Ascending aorta (tissue), 2 donors: ENCODE results near the gene ZNF585A. TPM values are rescaled to one million over a fixed set of nuclear protein-coding genes. Genes with fewer than 3 reads are reported as not detected.
"Not testable (repeated sequence)": the region's sequence is repeated elsewhere in the genome, so short reads cannot be mapped to it uniquely, and the experiment has no call there.

ENCODE experiments used
- DNase-seq, 2 donors: peaks; one replicate each; pipeline ENCODE4 v3.0.0-alpha.2; 2019; ENCODE audit warnings: low spot score in 2 of 2
- H3K27ac ChIP-seq, 2 donors: fragments of 200-600 bp; sonication (generic); one replicate each; pipeline ENCODE4 v1.5.1; 2016 to 2017; ENCODE audit warnings: mild to moderate bottlenecking in 1 of 2
- H3K27me3 ChIP-seq: fragments of 200-600 bp; sonication (generic); one replicate; pipeline ENCODE4 v1.5.1; 2017
- H3K36me3 ChIP-seq, 2 donors: fragments of 200-600 bp; sonication (generic); one replicate each; pipeline ENCODE4 v1.5.1; 2016
- H3K4me1 ChIP-seq, 2 donors: fragments of 200-600 bp; sonication (generic); one replicate each; pipeline ENCODE4 v1.5.1; 2016 to 2017; ENCODE audit warnings: mild to moderate bottlenecking in 1 of 2
- H3K4me3 ChIP-seq, 2 donors: fragments of 200-600 bp; sonication (generic); one replicate each; pipeline ENCODE4 v1.5.1; 2016 to 2017; ENCODE audit warnings: mild to moderate bottlenecking in 1 of 2
- H3K9me3 ChIP-seq, 2 donors: fragments of 200-600 bp; sonication (generic); one replicate each; pipeline ENCODE4 v1.5.1; 2016
- intact Hi-C: fragments of 100-400 bp; cut with DNase I; formaldehyde crosslinking; loops from one replicate; pipeline ENCODE4 v1.15.1; 2023
- total RNA-seq: library from RNA; depleted of rRNA; stranded (reverse); fragments of >200 nt; gene quantifications from one replicate; pipeline ENCODE4 v1.1.0, GENCODE V29; 2016
- TF ChIP-seq, protein P1 (sequence below), 3 experiments: fragments of 200-600 bp in 2 of 3; fragments of 450-650 bp in 1 of 3; sonication (generic) in 2 of 3; IDR thresholded peaks; one replicate each; pipeline ENCODE4 v1.5.1; 2016 to 2019; ENCODE audit warnings: antibody characterized with exemption in 3 of 3, mild to moderate bottlenecking in 1 of 3, moderate library complexity in 1 of 3

Gene ZNF585A
- total RNA-seq, 1 donor from 2014 or later, result 8.4 TPM

DNA sequence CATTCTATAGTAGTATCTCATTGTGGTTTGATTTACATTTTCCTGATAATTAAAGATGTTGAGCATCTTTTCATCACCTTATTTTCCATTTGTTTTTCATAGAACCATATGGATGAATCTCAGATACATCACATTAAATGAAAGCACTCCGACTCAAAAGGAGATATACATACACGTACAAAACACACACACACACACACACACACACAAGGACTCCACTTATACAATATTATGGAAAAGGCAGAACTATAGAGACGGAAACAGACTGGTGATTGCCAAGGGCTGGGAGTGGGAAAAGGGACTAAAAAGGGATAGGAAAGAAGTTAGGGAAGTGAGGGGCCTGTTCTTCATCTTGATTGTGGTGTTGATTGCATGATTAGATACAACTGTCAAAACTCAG is 24.3 kb downstream of the ZNF585A start:
- Histone ChIP-seq H3K4me1 (no peaks in the 10 kb centered on the region), H3K4me3 (no peak overlapping the region), H3K9me3 (peaks cover 78 to 98% of the 10 kb centered on the region in 2 donors), H3K36me3 (peaks cover 46 to 66% of the 10 kb centered on the region in 2 donors), H3K27ac (no peak overlapping the region), H3K27me3 (no peaks in the 10 kb centered on the region)
- DNase-seq, result no peak
- TF ChIP-seq, protein P1, sequence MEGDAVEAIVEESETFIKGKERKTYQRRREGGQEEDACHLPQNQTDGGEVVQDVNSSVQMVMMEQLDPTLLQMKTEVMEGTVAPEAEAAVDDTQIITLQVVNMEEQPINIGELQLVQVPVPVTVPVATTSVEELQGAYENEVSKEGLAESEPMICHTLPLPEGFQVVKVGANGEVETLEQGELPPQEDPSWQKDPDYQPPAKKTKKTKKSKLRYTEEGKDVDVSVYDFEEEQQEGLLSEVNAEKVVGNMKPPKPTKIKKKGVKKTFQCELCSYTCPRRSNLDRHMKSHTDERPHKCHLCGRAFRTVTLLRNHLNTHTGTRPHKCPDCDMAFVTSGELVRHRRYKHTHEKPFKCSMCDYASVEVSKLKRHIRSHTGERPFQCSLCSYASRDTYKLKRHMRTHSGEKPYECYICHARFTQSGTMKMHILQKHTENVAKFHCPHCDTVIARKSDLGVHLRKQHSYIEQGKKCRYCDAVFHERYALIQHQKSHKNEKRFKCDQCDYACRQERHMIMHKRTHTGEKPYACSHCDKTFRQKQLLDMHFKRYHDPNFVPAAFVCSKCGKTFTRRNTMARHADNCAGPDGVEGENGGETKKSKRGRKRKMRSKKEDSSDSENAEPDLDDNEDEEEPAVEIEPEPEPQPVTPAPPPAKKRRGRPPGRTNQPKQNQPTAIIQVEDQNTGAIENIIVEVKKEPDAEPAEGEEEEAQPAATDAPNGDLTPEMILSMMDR (IDR thresholded peaks at IDR 0.05), result no peak
- intact Hi-C loops, result no loop called here

DNA sequence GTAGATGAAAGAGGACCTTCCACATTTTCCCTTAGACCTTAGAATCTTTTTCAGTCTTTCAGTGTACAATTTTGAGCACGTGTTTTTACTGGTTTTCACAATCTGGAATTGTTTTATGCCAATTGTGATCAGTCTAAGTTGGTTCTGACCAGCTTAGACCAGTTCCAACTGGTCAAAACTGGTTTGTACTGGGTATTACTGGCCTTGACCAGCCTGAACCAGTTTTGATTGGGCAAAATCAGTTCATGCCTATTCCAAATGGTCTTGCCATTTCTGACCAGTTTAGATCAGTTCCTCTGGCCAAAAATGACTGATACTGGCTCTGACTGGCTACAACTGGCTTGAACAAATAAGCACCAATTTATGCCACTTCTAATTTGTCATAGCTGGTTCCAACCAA is 36.4 kb downstream of the ZNF585A start:
- Histone ChIP-seq H3K4me3 (no peak overlapping the region), H3K36me3 (peaks cover 0 to under 1% of the 10 kb centered on the region in 2 donors), H3K27ac (no peak overlapping the region), H3K4me1 (no peaks in the 10 kb centered on the region), H3K9me3 (peaks cover 92 to 100% of the 10 kb centered on the region in 2 donors), H3K27me3 (no peaks in the 10 kb centered on the region)
- no peak for DNase-seq
- intact Hi-C loops, result no loop called here
- TF ChIP-seq, protein P1 (IDR thresholded peaks at IDR 0.05), result no peak

DNA sequence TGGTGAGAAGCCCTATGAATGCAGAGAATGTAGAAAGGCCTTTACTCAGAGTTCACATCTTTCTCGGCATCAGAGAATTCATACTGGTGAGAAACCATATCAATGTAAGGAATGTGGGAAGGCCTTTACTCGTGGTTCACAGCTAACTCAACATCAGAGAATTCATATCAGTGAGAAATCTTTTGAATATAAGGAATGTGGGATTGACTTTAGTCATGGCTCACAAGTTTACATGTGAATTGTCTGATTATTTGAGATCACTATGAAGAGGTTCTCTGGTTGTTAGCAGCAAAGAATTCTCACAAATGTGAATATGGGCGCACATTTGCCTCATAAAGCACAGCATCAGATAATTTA is 43.7 kb downstream of the ZNF585A start:
- intact Hi-C loops, result no loop called here
- H3K4me1 ChIP-seq, result no peaks in the 10 kb centered on the region
- H3K27me3 ChIP-seq, result no peaks in the 10 kb centered on the region
- H3K27ac ChIP-seq, result no peak overlapping the region
- peak overlapping the region in 1 of 2 donors; percentile 9 for H3K4me3 ChIP-seq
- no peak for DNase-seq
- TF ChIP-seq, protein P1 (IDR thresholded peaks at IDR 0.05), result no peak
- H3K9me3 ChIP-seq, result peaks cover 100% of the 10 kb centered on the region in 2 donors
- H3K36me3 ChIP-seq, result peaks cover 46 to 65% of the 10 kb centered on the region in 2 donors

DNA sequence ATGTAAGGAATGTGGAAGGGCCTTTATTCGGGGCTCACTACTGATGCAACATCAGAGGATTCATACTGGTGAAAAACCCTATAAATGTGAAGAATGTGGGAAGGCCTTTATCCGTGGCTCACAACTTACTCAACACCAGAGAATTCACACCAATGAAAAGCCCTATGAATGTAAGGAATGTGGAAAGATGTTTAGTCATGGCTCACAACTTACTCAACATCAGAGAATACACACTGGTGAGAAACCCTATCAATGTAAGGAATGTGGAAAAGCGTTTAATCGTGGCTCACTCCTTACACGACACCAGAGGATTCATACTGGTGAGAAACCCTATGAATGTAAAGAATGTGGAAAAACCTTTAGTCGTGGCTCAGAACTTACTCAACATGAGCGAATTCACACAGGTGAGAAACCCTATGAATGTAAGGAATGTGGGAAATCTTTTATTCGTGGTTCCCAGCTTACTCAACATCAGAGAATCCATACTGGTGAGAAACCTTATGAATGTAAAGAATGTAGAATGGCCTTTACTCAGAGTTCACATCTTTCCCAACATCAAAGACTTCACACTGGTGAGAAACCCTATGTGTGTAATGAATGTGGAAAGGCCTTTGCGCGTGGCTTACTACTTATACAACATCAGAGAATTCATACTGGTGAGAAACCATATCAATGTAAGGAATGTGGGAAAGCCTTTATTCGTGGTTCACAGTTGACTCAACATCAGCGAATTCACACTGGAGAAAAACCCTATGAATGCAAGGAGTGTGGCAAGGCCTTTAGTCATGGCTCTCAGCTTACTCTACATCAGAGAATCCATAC is 44.3 kb downstream of the ZNF585A start:
- DNase-seq, result no peak
- H3K27ac ChIP-seq, result no peak overlapping the region
- H3K9me3 ChIP-seq, result peaks cover 100% of the 10 kb centered on the region in 2 donors
- no peaks in the 10 kb centered on the region for H3K4me1 ChIP-seq
- intact Hi-C loops, result no loop called here
- H3K36me3 ChIP-seq, result peaks cover 46 to 65% of the 10 kb centered on the region in 2 donors
- peak overlapping the region in 1 of 2 donors; percentile 9 for H3K4me3 ChIP-seq
- no peaks in the 10 kb centered on the region for H3K27me3 ChIP-seq
- TF ChIP-seq, protein P1 (IDR thresholded peaks at IDR 0.05), result no peak

DNA sequence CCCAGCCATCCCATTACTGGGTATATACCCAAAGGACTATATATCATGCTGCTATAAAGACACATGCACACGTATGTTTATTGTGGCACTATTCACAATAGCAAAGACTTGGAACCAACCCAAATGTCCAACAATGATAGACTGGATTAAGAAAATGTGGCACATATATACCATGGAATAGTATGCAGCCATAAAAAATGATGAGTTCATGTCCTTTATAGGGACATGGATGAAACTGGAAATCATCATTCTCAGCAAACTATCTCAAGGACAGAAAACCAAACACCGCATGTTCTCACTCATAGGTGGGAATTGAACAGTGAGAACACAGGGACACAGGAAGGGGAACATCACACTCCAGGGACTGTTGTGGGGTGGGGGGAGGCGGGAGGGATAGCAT is 50.4 kb downstream of the ZNF585A start:
- H3K27ac ChIP-seq, intact Hi-C loops, H3K27me3 ChIP-seq, H3K4me3 ChIP-seq, DNase-seq, H3K4me1 ChIP-seq: not testable (repeated sequence)
- Histone ChIP-seq H3K9me3 (peaks cover 75 to 91% of the 10 kb centered on the region in 2 donors), H3K36me3 (peaks cover 17 to 28% of the 10 kb centered on the region in 2 donors)

DNA sequence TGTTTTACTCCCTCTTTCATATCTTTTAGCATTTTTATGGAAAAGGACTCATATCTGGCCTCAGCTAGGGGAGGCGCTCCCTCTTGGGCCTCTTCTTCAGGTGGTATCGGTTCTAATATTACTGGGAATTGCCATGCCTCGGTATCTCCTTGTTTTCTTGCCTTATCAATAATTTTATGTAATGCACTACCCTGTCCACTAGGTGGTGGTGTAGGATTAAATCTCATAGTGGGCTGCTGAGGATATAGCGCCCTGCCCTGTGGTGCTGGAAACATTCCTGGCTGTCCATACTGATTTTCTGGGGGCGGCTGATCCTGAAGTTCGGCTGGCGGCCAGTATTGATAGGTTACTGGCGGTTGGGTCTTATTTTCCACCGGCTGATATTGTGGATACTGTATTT is 58.5 kb downstream of the ZNF585A start:
- Histone ChIP-seq H3K27ac (no peak overlapping the region), H3K36me3 (peaks cover 75 to 85% of the 10 kb centered on the region in 2 donors), H3K9me3 (peaks cover 89 to 99% of the 10 kb centered on the region in 2 donors), H3K4me3 (peak overlapping the region in 1 of 2 donors; percentile 5), H3K27me3 (no peaks in the 10 kb centered on the region), H3K4me1 (no peaks in the 10 kb centered on the region)
- intact Hi-C loops, result no loop called here
- DNase-seq, result no peak
- TF ChIP-seq, protein P1 (IDR thresholded peaks at IDR 0.05), result no peak

DNA sequence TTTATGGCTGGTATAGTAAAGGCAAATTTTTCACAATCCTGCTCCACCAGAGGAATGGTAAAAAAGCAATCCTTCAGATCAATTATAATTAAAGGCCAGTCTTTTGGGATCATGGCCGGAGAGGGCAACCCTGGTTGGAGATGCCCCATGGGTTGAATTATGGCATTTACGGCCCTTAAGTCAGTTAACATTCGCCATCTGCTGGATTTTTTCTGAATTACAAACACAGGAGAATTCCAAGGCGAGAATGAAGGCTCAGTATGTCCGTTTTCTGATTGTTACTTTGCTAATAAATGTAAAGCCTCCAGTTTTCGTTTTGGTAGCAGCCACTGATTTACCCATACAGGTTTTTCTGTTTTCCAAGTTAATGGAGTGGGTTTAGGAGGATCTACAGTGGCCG is 60.7 kb downstream of the ZNF585A start:
- H3K27ac ChIP-seq, H3K27me3 ChIP-seq, H3K4me1 ChIP-seq, intact Hi-C loops, H3K4me3 ChIP-seq, DNase-seq: not testable (repeated sequence)
- H3K36me3 ChIP-seq, result peaks cover 94 to 100% of the 10 kb centered on the region in 2 donors
- H3K9me3 ChIP-seq, result peaks cover 93 to 99% of the 10 kb centered on the region in 2 donors

DNA sequence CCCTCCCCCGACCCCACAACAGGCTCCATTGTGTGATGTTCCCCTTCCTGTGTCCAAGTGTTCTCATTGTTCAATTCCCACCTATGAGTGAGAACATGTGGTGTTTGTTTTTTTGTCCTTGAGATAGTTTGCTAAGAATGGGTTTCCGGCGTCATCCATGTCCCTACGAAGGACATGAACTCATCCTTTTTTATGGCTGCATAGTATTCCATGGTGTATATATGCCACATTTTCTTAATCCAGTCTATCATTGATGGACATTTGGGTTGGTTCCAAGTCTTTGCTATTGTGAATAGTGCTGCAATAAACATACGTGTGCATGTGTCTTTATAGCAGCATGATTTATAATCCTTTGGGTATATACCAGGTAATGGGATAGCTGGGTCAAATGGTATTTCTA is 68.4 kb downstream of the ZNF585A start:
- Histone ChIP-seq H3K9me3 (peaks cover 81 to 98% of the 10 kb centered on the region in 2 donors), H3K36me3 (peaks cover 72 to 91% of the 10 kb centered on the region in 2 donors)
- H3K4me3 ChIP-seq, H3K27ac ChIP-seq, H3K4me1 ChIP-seq, intact Hi-C loops, H3K27me3 ChIP-seq, DNase-seq: not testable (repeated sequence)
